Prostate gland (tissue), 2 donors: Measurements from ENCODE around the gene LGALS8. TPM values are rescaled to one million over a fixed set of nuclear protein-coding genes. Genes with fewer than 3 reads are reported as not detected.

ENCODE experiments used
- DNase-seq: peaks from one replicate; pipeline ENCODE4 v3.0.0-alpha.2; 2019; ENCODE audit warnings: low spot score
- H3K27ac ChIP-seq, 2 donors: fragments of 200-600 bp; sonication (generic); 2 replicates each; pipeline ENCODE4 v1.5.1; 2017 to 2019
- H3K27me3 ChIP-seq: fragments of 200-600 bp; sonication (generic); replicated peaks from 2 replicates; pipeline ENCODE4 v1.5.1; 2019; ENCODE audit not compliant: insufficient read depth
- H3K36me3 ChIP-seq, 2 donors: fragments of 200-600 bp; sonication (generic); 1 replicate in 1 of 2; 2 replicates in 1 of 2; pipeline versions ENCODE4 v1.5.1 to v1.8.1; 2017 to 2019
- H3K4me1 ChIP-seq: fragments of 200-600 bp; sonication (generic); replicated peaks from 2 replicates; pipeline ENCODE4 v1.5.1; 2019
- H3K4me3 ChIP-seq, 2 donors: fragments of 200-600 bp; sonication (generic); 2 replicates each; pipeline ENCODE4 v1.5.1; 2017 to 2019
- H3K9me3 ChIP-seq: fragments of 200-600 bp; sonication (generic); 2 replicates; pipeline ENCODE4 v1.5.1; 2017
- POLR2A ChIP-seq: fragments of 450-650 bp; IDR thresholded peaks from one replicate; pipeline ENCODE4 v1.6.1; 2016; ENCODE audit warnings: antibody characterized with exemption, mild to moderate bottlenecking
- POLR2AphosphoS5 ChIP-seq: sonication (generic); formaldehyde crosslinking; IDR thresholded peaks from one replicate; pipeline ENCODE4 v1.6.1; 2017; ENCODE audit warnings: antibody characterized with exemption
- WGBS: methylation state at CpG from one replicate; pipeline ENCODE4 v1.1.5; 2018; 5-methylcytosine and 5-hydroxymethylcytosine counted together
- intact Hi-C: fragments of 100-400 bp; cut with DNase I; formaldehyde crosslinking; loops from one replicate; pipeline ENCODE4 v1.14.2; 2022
- total RNA-seq, 2 donors: library from RNA; depleted of rRNA; stranded (reverse); fragments of >200 nt; gene quantifications; one replicate each; pipeline ENCODE4 v1.1.0, GENCODE V29; 2016
- TF ChIP-seq, protein P1 (sequence below), 4 experiments: fragments of 200-600 bp in 2 of 4; fragments of 450-650 bp in 2 of 4; sonication (generic) in 2 of 4; IDR thresholded peaks; 1 replicate in 3 of 4; 2 replicates in 1 of 4; pipeline ENCODE4 v1.5.1; 2016 to 2019; ENCODE audit warnings: antibody characterized with exemption in 4 of 4, mild to moderate bottlenecking in 2 of 4, moderate library complexity in 2 of 4

The LGALS8 gene
- total RNA-seq, 2 donors from 2014 or later: 86.0 to 119 TPM

DNA sequence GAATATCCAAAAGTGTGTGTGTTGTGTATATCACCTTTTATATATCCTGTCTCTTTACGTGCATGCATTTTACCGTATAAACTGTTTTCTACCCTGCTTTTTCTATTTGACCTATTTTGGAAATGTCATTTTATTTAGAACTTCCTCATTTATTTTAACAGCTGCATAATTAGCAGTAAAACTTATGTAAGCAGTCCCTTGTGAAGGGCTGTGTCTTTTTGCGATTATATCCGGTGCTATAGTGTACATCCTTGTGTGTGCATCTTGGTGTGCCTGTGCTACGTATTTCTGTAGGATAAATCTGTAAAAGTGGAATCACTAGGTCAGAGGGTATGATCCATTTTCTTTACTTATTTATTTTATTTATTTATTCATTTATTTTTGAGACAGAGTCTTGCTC, 7.2 kb downstream of the LGALS8 start:
- Histone ChIP-seq H3K27ac (no peak overlapping the region), H3K9me3 (no peaks in the 10 kb centered on the region), H3K4me3 (no peak overlapping the region), H3K4me1 (no peaks in the 10 kb centered on the region), H3K27me3 (no peaks in the 10 kb centered on the region), H3K36me3 (no peaks in the 10 kb centered on the region)
- DNase-seq: no peak
- intact Hi-C loops: no loop called here
- WGBS: 73% methylated on average over 5 of the region's 5 CpGs
- TF ChIP-seq POLR2A: no peak
- TF ChIP-seq, protein P1, sequence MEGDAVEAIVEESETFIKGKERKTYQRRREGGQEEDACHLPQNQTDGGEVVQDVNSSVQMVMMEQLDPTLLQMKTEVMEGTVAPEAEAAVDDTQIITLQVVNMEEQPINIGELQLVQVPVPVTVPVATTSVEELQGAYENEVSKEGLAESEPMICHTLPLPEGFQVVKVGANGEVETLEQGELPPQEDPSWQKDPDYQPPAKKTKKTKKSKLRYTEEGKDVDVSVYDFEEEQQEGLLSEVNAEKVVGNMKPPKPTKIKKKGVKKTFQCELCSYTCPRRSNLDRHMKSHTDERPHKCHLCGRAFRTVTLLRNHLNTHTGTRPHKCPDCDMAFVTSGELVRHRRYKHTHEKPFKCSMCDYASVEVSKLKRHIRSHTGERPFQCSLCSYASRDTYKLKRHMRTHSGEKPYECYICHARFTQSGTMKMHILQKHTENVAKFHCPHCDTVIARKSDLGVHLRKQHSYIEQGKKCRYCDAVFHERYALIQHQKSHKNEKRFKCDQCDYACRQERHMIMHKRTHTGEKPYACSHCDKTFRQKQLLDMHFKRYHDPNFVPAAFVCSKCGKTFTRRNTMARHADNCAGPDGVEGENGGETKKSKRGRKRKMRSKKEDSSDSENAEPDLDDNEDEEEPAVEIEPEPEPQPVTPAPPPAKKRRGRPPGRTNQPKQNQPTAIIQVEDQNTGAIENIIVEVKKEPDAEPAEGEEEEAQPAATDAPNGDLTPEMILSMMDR (IDR thresholded peaks at IDR 0.05): no peak
- no peak for TF ChIP-seq POLR2AphosphoS5

DNA sequence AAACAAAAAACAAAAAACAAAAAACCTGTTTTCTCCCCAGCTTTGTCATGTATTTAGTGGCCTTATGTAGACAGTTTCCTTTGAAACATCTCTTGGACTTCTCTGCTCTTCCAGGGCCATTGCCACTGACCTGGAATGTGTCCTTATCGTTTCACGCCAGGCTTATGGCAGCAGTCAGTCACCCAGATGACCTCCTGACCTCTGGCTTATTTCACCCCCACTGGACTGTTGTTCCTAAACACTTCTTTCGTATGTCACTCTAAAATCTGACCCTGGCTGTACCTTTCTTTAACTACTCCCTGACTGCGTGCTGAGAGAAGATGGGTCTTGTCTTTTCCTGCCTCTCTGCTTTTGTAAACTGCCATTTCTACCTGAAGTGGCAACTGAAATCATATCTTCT, 9.1 kb downstream of the LGALS8 start:
- TF ChIP-seq, protein P1 (IDR thresholded peaks at IDR 0.05): no peak
- TF ChIP-seq POLR2AphosphoS5 (no peak), POLR2A (no peak)
- Histone ChIP-seq H3K27ac (no peak overlapping the region), H3K27me3 (no peaks in the 10 kb centered on the region), H3K9me3 (no peaks in the 10 kb centered on the region), H3K36me3 (no peaks in the 10 kb centered on the region), H3K4me1 (no peaks in the 10 kb centered on the region), H3K4me3 (no peak overlapping the region)
- 88% methylated on average over 4 of the region's 4 CpGs for WGBS
- intact Hi-C loops: no loop called here
- no peak for DNase-seq

DNA sequence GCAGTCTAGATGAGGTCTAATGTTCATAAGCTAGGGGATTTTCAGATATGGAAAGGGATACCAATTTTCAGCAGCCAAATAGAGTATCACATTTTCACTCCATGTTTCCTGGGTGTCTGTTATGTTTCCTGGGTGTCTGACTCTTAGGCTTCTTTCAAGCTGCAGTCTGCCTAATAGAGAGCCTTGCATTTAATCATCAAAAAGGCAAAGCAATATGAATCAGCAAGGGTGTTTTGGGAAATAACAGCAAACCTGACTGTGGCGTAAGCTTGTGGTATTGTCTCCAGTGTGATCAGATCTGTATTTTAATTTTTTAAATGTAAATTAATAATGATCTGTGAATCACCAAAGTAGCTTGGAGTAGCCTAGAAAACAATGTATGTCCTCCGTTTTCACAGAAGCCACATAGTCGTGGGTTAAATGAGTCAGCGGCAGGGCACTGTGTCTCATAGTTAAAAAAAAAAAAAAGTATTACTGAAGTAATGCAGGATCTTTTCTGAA, 10.4 kb downstream of the LGALS8 start:
- no peak for DNase-seq
- 83% methylated on average over 4 of the region's 4 CpGs for whole genome bisulfite sequencing
- Histone ChIP-seq H3K27me3 (no peaks in the 10 kb centered on the region), H3K4me3 (no peak overlapping the region), H3K27ac (no peak overlapping the region), H3K36me3 (no peaks in the 10 kb centered on the region), H3K4me1 (no peaks in the 10 kb centered on the region), H3K9me3 (no peaks in the 10 kb centered on the region)
- intact Hi-C loops: no loop called here
- TF ChIP-seq POLR2AphosphoS5 (no peak), POLR2A (no peak)
- TF ChIP-seq, protein P1 (IDR thresholded peaks at IDR 0.05): no peak

DNA sequence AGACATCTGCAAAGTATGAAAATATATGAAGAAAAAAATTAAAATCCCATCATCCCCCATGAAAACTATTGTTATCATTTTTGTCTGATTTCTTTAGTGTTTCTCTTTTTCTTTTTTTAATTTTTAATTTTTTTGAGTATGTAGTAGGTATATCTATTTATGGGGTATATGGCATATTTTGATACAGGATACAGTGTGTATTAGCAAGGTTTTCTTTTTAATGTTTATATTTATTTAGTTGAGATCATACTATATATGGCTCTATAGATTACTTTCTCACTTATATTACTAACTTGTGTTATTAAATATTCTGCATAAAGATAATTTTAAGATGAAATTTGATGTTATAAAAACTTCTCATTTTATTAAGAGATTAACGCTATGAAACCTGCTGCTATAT, 11.4 kb downstream of the LGALS8 start:
- Histone ChIP-seq H3K27ac (no peak overlapping the region), H3K36me3 (no peaks in the 10 kb centered on the region), H3K27me3 (no peaks in the 10 kb centered on the region), H3K4me1 (no peaks in the 10 kb centered on the region), H3K9me3 (no peaks in the 10 kb centered on the region), H3K4me3 (no peak overlapping the region)
- WGBS: 98% methylated on average over 1 of the region's 1 CpG
- intact Hi-C loops: no loop called here
- DNase-seq: no peak
- TF ChIP-seq, protein P1 (IDR thresholded peaks at IDR 0.05): no peak
- TF ChIP-seq POLR2AphosphoS5: no peak
- no peak for TF ChIP-seq POLR2A

DNA sequence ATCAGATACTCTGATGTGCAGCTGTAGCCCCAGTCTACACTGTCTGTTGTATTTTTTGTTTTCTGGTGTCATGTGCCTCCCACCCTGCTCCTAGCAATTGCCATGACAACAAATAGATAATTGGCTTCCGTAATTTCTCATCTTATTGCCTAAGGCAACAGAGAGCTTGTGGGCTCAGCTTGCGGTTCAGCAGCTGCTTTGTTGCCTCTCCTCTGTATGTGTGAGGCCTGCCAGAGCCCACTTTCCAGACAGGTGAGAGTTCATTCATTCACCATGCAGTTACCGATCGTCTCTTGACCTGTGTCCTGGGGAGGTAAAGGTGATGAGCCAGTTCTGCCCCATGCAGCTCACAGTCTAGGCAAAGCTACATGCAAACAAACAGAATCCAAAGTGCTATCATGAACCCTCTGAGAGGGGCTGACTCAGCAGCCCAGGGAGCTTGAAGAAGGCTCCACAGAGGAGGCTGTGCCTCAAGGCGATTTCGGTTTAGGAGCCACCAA, 11.9 kb downstream of the LGALS8 start:
- DNase-seq: no peak
- H3K36me3 ChIP-seq: no peaks in the 10 kb centered on the region
- no peaks in the 10 kb centered on the region for H3K4me1 ChIP-seq
- H3K27ac ChIP-seq: no peak overlapping the region
- H3K9me3 ChIP-seq: no peaks in the 10 kb centered on the region
- intact Hi-C loops: no loop called here
- TF ChIP-seq POLR2AphosphoS5: no peak
- TF ChIP-seq, protein P1 (IDR thresholded peaks at IDR 0.05): no peak
- TF ChIP-seq POLR2A: no peak
- H3K4me3 ChIP-seq: no peak overlapping the region
- no peaks in the 10 kb centered on the region for H3K27me3 ChIP-seq
- WGBS: 80% methylated on average over 6 of the region's 6 CpGs
